HepG2 (cell line): Measurements from ENCODE around the gene VARS2. TPM values are rescaled to one million over a fixed set of nuclear protein-coding genes. Genes with fewer than 3 reads are reported as not detected.
"Not testable (repeated sequence)": the region's sequence is repeated elsewhere in the genome, so short reads cannot be mapped to it uniquely, and the experiment has no call there.

Experiments
- ATAC-seq: fragments of 200-7000 bp; cut with Tn5 transposase; 3 replicates; pipeline ENCODE4 v1.9.1; 2020; ENCODE audit warnings: mild to moderate bottlenecking, moderate library complexity
- BruUV-seq: library from RNA; stranded (reverse); fragments of 400-500 nt; replicated peaks from 2 replicates; lab custom pipeline; 2021; lab: Mats Ljungman, UMichigan
- CTCF ChIA-PET: fragments of 300-600 bp; formaldehyde crosslinking; extraction: SDS; loops from one replicate; lab custom pipeline; 2021; ENCODE audit warnings: low total read pairs, inconsistent platforms, low intra/inter-chr PET ratio; lab: Yijun Ruan, JAX
- POLR2A ChIA-PET: fragments of 350-600 bp; sonication (Branson Sonifier 250); formaldehyde crosslinking; loops from one replicate; lab custom pipeline; 2020; ENCODE audit warnings: antibody characterized with exemption, inconsistent platforms; lab: Yijun Ruan, JAX
- DNase-seq: peaks from one replicate; pipeline ENCODE4 v3.0.0-alpha.2; 2015; ENCODE audit warnings: low spot score
- FAIRE-seq: peaks from 3 replicates; lab custom pipeline; 2011; peaks lifted over from hg19 to GRCh38; lab: Jason Lieb, UNC
- H2AFZ ChIP-seq: one replicate; pipeline ENCODE4 v1.6.1; 2011; ENCODE audit warnings: low read length, inconsistent platforms
- H3K27ac ChIP-seq: fragments of 300-600 bp; 3 replicates; pipeline ENCODE4 v1.8.0; 2011; ENCODE audit warnings: mixed run types, mild to moderate bottlenecking, mixed read lengths, low read length, inconsistent platforms; ENCODE audit not compliant: insufficient read depth; ENCODE audit errors: extremely low read length
- H3K27me3 ChIP-seq, 2 experiments: fragments of 200-600 bp in 1 of 2; 2 replicates in 1 of 2; 3 replicates in 1 of 2; pipeline versions ENCODE4 v1.6.0 to v1.8.0; 2011; ENCODE audit warnings: low read length in 2 of 2, mild to moderate bottlenecking in 2 of 2, moderate library complexity in 2 of 2, inconsistent platforms in 1 of 2; ENCODE audit not compliant: insufficient read depth in 2 of 2, control insufficient read depth in 1 of 2
- H3K36me3 ChIP-seq, 2 experiments: fragments of 200-600 bp in 1 of 2; replicated peaks in 1 of 2; 2 replicates in 1 of 2; 3 replicates in 1 of 2; pipeline versions ENCODE4 v1.5.1 to v1.8.0; 2011; ENCODE audit warnings: low read length in 2 of 2, inconsistent platforms in 1 of 2; ENCODE audit not compliant: insufficient read depth in 2 of 2, control insufficient read depth in 1 of 2
- H3K4me1 ChIP-seq: 2 replicates; pipeline ENCODE4 v1.5.1; 2012; ENCODE audit warnings: low read length, inconsistent platforms; ENCODE audit not compliant: insufficient read depth
- H3K4me2 ChIP-seq: 2 replicates; pipeline ENCODE4 v1.6.0; 2011; ENCODE audit warnings: low read depth, low read length, inconsistent platforms
- H3K4me3 ChIP-seq, 3 experiments: fragments of 200-600 bp in 1 of 3; sonication (generic), shearing (Covaris generic) in 1 of 3; replicated peaks in 1 of 3; 2 replicates each; pipeline ENCODE4 v1.5.1; 2011 to 2016; ENCODE audit warnings: low read length in 3 of 3, inconsistent platforms in 2 of 3, low read depth in 2 of 3, mild to moderate bottlenecking in 2 of 3, control low read depth in 1 of 3, mixed read lengths in 1 of 3; ENCODE audit not compliant: insufficient read depth in 1 of 3
- H3K79me2 ChIP-seq: one replicate; pipeline ENCODE4 v1.6.1; 2011; ENCODE audit warnings: low read length, inconsistent platforms; ENCODE audit not compliant: insufficient read depth
- H3K9ac ChIP-seq: 2 replicates; pipeline ENCODE4 v1.6.0; 2011; ENCODE audit warnings: mild to moderate bottlenecking, low read depth, low read length, inconsistent platforms; ENCODE audit not compliant: insufficient read depth
- H3K9me3 ChIP-seq: 2 replicates; pipeline ENCODE4 v1.5.1; 2012; ENCODE audit warnings: mild to moderate bottlenecking, low read length
- H4K20me1 ChIP-seq: 2 replicates; pipeline ENCODE4 v1.6.0; 2011; ENCODE audit warnings: inconsistent platforms, mild to moderate bottlenecking, low read length, moderate library complexity; ENCODE audit not compliant: insufficient read depth
- NR2F2 ChIP-seq: IDR thresholded peaks from 2 replicates; pipeline ENCODE4 v1.6.1; 2012; ENCODE audit warnings: low read depth, inconsistent platforms, borderline replicate concordance
- RAD51 ChIP-seq: fragments of 450-650 bp; IDR thresholded peaks from 2 replicates; pipeline ENCODE4 v1.6.1; 2016; ENCODE audit warnings: borderline replicate concordance
- SOX5 ChIP-seq: IDR thresholded peaks from 2 replicates; pipeline ENCODE4 v1.6.1; 2016; ENCODE audit warnings: borderline replicate concordance
- ZMAT5 ChIP-seq: sonication (generic); formaldehyde crosslinking; IDR thresholded peaks from 2 replicates; pipeline ENCODE4 v1.5.0; 2020; ENCODE audit warnings: mild to moderate bottlenecking, low read depth, missing genetic modification reagents, borderline replicate concordance
- ZNF33A ChIP-seq: sonication (generic); formaldehyde crosslinking; IDR thresholded peaks from 2 replicates; pipeline ENCODE4 v1.5.1; 2020; ENCODE audit warnings: missing genetic modification reagents, mild to moderate bottlenecking, moderate library complexity, borderline replicate concordance
- ZNF674 ChIP-seq: sonication (generic); formaldehyde crosslinking; IDR thresholded peaks from 2 replicates; pipeline ENCODE4 v1.5.0; 2020; ENCODE audit warnings: low read depth, mild to moderate bottlenecking, missing genetic modification reagents
- ZNF691 ChIP-seq: sonication (generic); formaldehyde crosslinking; IDR thresholded peaks from 2 replicates; pipeline ENCODE4 v1.4.0; 2020; ENCODE audit warnings: missing genetic modification reagents, low read depth, mild to moderate bottlenecking, borderline replicate concordance
- WGBS: methylation state at CpG from one replicate; pipeline ENCODE4 v1.1.6; 2017; ENCODE audit warnings: low lambda C conversion rate; 5-methylcytosine and 5-hydroxymethylcytosine counted together
- in situ Hi-C: cut with HindIII; loops from 2 replicates; pipeline ENCODE4 v1.10.0; 2017; ENCODE audit warnings: low pct_unique_long_range_greater_than_20kb; ENCODE audit not compliant: extremely low pct_ligation_motif_present
- intact Hi-C: fragments of 100-400 bp; cut with micrococcal nuclease; formaldehyde crosslinking; loops from one replicate; pipeline ENCODE4 v1.10.0; 2022; ENCODE audit not compliant: unreplicated experiment
- polyA plus RNA-seq, 8 experiments: library from polyadenylated mRNA; depleted of rRNA in 3 of 8; stranded (reverse) in 7 of 8; unstranded in 1 of 8; fragments of >200 nt; fragmentation: Illumina TruSeq in 4 of 8; extraction: Trizol in 4 of 8; gene quantifications; 2 replicates each; pipeline versions ENCODE4 v1.2.1 to v1.2.3, GENCODE V29; 2011 to 2016; ENCODE audit warnings: low read depth in 4 of 8, missing spikeins in 1 of 8, mixed read lengths in 1 of 8; ENCODE audit not compliant: insufficient read depth in 1 of 8
- total RNA-seq, 5 experiments: library from RNA; depleted of rRNA; stranded (reverse); fragments of >200 nt; fragmentation: Illumina TruSeq; extraction: Trizol; gene quantifications; 2 replicates each; pipeline ENCODE4 v1.2.3, GENCODE V29; 2016; ENCODE audit warnings: low read depth in 1 of 5
- TF ChIP-seq, protein P1 (sequence below): sonication (generic); formaldehyde crosslinking; IDR thresholded peaks from 2 replicates; pipeline ENCODE4 v1.4.0; 2020; ENCODE audit warnings: missing genetic modification reagents, borderline replicate concordance

Gene VARS2
- total and polyA plus RNA-seq, 2 of the 13 experiments (the other 11 are each of a cell fraction or from before 2014, with no cell fraction given) = 61.8 to 71.8 TPM

GRCh38 chr6:30864325-30864724, 49.7 kb upstream of the VARS2 start:
- H2AFZ ChIP-seq = no peak overlapping the region
- no peak overlapping the region for H3K27ac ChIP-seq
- 54% methylated on average over 4 of the region's 4 CpGs for WGBS
- DNase-seq = no peak
- H3K27me3 ChIP-seq = peaks cover 0 to 25% of the 10 kb centered on the region in 2 experiments; a peak in 3 of 5 replicates
- in situ Hi-C loops = no loop called here
- ChIA-PET CTCF (no interaction called here), POLR2A (no interaction called here)
- no peaks in the 10 kb centered on the region for H3K79me2 ChIP-seq
- no peak for ATAC-seq
- no TSS peak for BruUV-seq
- H4K20me1 ChIP-seq = no peaks in the 10 kb centered on the region
- no peaks in the 10 kb centered on the region for H3K36me3 ChIP-seq
- no peak for FAIRE-seq
- TF ChIP-seq RAD51 (peak; percentile 61; the same call in 1 of the 2 replicates), ZNF691 (no peak), ZNF674 (CRISPR knock-in tag) (no peak), ZNF33A (CRISPR knock-in tag) (no peak), ZMAT5 (no peak), NR2F2 (no peak), SOX5 (CRISPR knock-in tag) (no peak)
- TF ChIP-seq, protein P1, sequence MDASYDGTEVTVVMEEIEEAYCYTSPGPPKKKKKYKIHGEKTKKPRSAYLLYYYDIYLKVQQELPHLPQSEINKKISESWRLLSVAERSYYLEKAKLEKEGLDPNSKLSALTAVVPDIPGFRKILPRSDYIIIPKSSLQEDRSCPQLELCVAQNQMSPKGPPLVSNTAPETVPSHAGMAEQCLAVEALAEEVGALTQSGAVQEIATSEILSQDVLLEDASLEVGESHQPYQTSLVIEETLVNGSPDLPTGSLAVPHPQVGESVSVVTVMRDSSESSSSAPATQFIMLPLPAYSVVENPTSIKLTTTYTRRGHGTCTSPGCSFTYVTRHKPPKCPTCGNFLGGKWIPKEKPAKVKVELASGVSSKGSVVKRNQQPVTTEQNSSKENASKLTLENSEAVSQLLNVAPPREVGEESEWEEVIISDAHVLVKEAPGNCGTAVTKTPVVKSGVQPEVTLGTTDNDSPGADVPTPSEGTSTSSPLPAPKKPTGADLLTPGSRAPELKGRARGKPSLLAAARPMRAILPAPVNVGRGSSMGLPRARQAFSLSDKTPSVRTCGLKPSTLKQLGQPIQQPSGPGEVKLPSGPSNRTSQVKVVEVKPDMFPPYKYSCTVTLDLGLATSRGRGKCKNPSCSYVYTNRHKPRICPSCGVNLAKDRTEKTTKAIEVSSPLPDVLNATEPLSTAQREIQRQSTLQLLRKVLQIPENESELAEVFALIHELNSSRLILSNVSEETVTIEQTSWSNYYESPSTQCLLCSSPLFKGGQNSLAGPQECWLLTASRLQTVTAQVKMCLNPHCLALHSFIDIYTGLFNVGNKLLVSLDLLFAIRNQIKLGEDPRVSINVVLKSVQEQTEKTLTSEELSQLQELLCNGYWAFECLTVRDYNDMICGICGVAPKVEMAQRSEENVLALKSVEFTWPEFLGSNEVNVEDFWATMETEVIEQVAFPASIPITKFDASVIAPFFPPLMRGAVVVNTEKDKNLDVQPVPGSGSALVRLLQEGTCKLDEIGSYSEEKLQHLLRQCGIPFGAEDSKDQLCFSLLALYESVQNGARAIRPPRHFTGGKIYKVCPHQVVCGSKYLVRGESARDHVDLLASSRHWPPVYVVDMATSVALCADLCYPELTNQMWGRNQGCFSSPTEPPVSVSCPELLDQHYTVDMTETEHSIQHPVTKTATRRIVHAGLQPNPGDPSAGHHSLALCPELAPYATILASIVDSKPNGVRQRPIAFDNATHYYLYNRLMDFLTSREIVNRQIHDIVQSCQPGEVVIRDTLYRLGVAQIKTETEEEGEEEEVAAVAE (CRISPR knock-in tag) = no peak
- H3K4me1 ChIP-seq = peaks cover 14% of the 10 kb centered on the region
- H3K4me3 ChIP-seq = no peak overlapping the region
- peaks cover 13% of the 10 kb centered on the region for H3K9me3 ChIP-seq
- intact Hi-C loops = no loop called here
- H3K9ac ChIP-seq = no peak overlapping the region
- H3K4me2 ChIP-seq = no peak overlapping the region

DNA sequence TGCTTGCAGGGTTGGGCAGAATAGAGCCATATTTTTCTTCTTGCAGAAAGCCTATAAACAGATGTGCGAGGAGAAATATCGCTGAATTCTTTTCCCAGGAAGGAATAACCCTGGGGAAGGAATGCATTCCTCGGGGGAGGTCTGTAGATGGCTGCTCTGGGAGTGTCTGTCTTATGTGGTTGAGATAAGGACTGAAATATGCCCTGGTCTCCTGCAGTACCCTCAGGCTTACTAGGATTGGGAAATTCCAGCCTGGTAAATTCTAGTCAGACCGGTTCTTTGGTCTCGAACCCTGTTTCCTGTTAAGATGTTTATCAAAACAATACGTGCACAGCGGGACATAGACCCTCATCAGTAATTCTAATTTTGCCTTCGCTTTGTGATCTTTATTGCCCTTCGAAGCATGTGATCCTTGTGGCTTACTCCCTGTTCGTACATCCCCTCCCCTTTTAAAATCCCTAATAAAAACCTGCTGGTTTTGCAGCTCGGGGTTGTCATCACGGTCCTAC, 44.7 kb upstream of the VARS2 start:
- Histone ChIP-seq H3K9me3 (peaks cover 16% of the 10 kb centered on the region; the same call in 1 of the 2 replicates), H3K27me3 (peaks cover 0 to 10% of the 10 kb centered on the region in 2 experiments; a peak in 2 of 5 replicates)
- POLR2A ChIA-PET, H2AFZ ChIP-seq, H3K4me2 ChIP-seq, intact Hi-C loops, BruUV-seq, H3K4me1 ChIP-seq, CTCF ChIA-PET, DNase-seq, H3K4me3 ChIP-seq, H3K9ac ChIP-seq, H3K79me2 ChIP-seq, H3K36me3 ChIP-seq, H3K27ac ChIP-seq, H4K20me1 ChIP-seq, FAIRE-seq, in situ Hi-C loops, ATAC-seq: not testable (repeated sequence)
- WGBS = 56% methylated on average over 12 of the region's 12 CpGs
